Pancreas (tissue), 10 donors: Measurements from ENCODE around the gene PHYKPL. TPM values are rescaled to one million over a fixed set of nuclear protein-coding genes. Genes with fewer than 3 reads are reported as not detected.

Experiments
- ATAC-seq, 4 donors: fragments of 200-7000 bp; cut with Tn5 transposase; one replicate each; pipeline versions ENCODE4 v1.8.0 to v1.9.1; 2020; ENCODE audit warnings: mild to moderate bottlenecking in 4 of 4, moderate library complexity in 4 of 4
- DNase-seq, 6 donors: peaks; one replicate each; pipeline ENCODE4 v3.0.0-alpha.2; 2020
- FAIRE-seq: peaks from 2 replicates; lab custom pipeline; 2012; peaks lifted over from hg19 to GRCh38; lab: Jason Lieb, UNC
- H3K27ac ChIP-seq, 4 donors: fragments of 200-600 bp; sonication (generic); 1 replicate in 3 of 4; 2 replicates in 1 of 4; pipeline versions ENCODE4 v1.5.0 to v1.8.0; 2020
- H3K27me3 ChIP-seq, 4 donors: fragments of 200-600 bp; one replicate each; pipeline ENCODE4 v1.8.0; 2021
- H3K36me3 ChIP-seq, 3 donors: fragments of 200-600 bp; sonication (generic) in 1 of 3; one replicate each; pipeline versions ENCODE4 v1.5.0 to v1.8.0; 2020 to 2021
- H3K4me1 ChIP-seq, 3 donors: fragments of 200-600 bp; one replicate each; pipeline ENCODE4 v1.8.0; 2021
- H3K4me3 ChIP-seq, 4 donors: fragments of 200-600 bp; sonication (generic) in 2 of 4; one replicate each; pipeline versions ENCODE4 v1.5.0 to v1.8.0; 2020 to 2021
- H3K9me3 ChIP-seq, 4 donors: fragments of 200-600 bp; one replicate each; pipeline ENCODE4 v1.8.0; 2021
- CTCF ChIP-seq, 4 donors: fragments of 200-600 bp; sonication (generic) in 3 of 4; IDR thresholded peaks; one replicate each; pipeline versions ENCODE4 v1.5.0 to v1.8.0; 2021; ENCODE audit warnings: antibody characterized with exemption in 4 of 4
- WGBS, 2 donors: extraction: QIAGEN DNeasy Blood & Tissue Kit; methylation state at CpG; one replicate each; pipeline ENCODE4 v1.1.7; 2013; 5-methylcytosine and 5-hydroxymethylcytosine counted together
- intact Hi-C, 3 donors: fragments of 100-400 bp; cut with DNase I; formaldehyde crosslinking; loops; one replicate each; pipeline versions ENCODE4 v1.11.1 to v1.14.2; 2022
- polyA plus RNA-seq, 2 donors: library from polyadenylated mRNA; stranded (reverse); fragments of 200-250 nt; gene quantifications; one replicate each; pipeline ENCODE4 v1.2.3, GENCODE V29; 2013
- total RNA-seq, 6 donors: library from RNA; stranded (reverse); fragmentation: NEBNext Ultra II Directional in 4 of 6; extraction: Animal tissue kit (Norgen Biotek cat#: 25700) in 4 of 6; gene quantifications; one replicate each; pipeline versions ENCODE4 v1.2.1 to v1.2.4, GENCODE V29; 2021 to 2023
- donor health status: healthy with polysubstance abuse.
- donor health status: DM: no; HTN: no; CAD: no; lungs with moderate emphysema.
- donor health status: DM: no; HTN: no; CAD: no.
- donor health status: control.
- donor health status: control.
- donor health status: Bipolar disorder and iron deficiency.
- donor health status: DM: yes; HTN: yes; CAD: no.
- donor health status: DM: no; HTN: no; CAD: no.
- donor health status: DM: no; HTN: no; CAD: no.
- donor health status: DM: yes; HTN: yes; CAD: no.

Gene PHYKPL
- total and polyA plus RNA-seq, 8 donors = 29.3 to 83.5 (median 39.2) TPM

GRCh38 chr5:178221282-178221681 is 11.3 kb downstream of the PHYKPL start:
- ATAC-seq (no peak), DNase-seq (no peak), FAIRE-seq (no peak)
- H3K4me3 ChIP-seq = no peak overlapping the region
- no peaks in the 10 kb centered on the region for H3K4me1 ChIP-seq
- no peaks in the 10 kb centered on the region for H3K9me3 ChIP-seq
- peaks cover 0 to 5% (median 0%) of the 10 kb centered on the region in 3 donors for H3K36me3 ChIP-seq
- no peak for TF ChIP-seq CTCF (IDR thresholded peaks at IDR 0.05)
- WGBS, 2 donors = 80 to 84% methylated on average over 3 of the region's 3 CpGs
- intact Hi-C loops = no loop called here
- H3K27ac ChIP-seq = no peak overlapping the region
- no peaks in the 10 kb centered on the region for H3K27me3 ChIP-seq

GRCh38 chr5:178218827-178219226 is 13.8 kb downstream of the PHYKPL start:
- Histone ChIP-seq H3K36me3 (peaks cover 0 to 20% (median 7%) of the 10 kb centered on the region in 3 donors), H3K27ac (no peak overlapping the region), H3K4me1 (no peaks in the 10 kb centered on the region), H3K9me3 (no peaks in the 10 kb centered on the region), H3K27me3 (no peaks in the 10 kb centered on the region), H3K4me3 (no peak overlapping the region)
- FAIRE-seq (no peak), ATAC-seq (no peak), DNase-seq (no peak)
- 82% methylated on average over 3 of the region's 3 CpGs for WGBS, 2 donors
- intact Hi-C loops = no loop called here
- TF ChIP-seq CTCF (IDR thresholded peaks at IDR 0.05) = no peak

GRCh38 chr5:178218237-178218776 is 14.3 kb downstream of the PHYKPL start:
- no peak for TF ChIP-seq CTCF (IDR thresholded peaks at IDR 0.05)
- Histone ChIP-seq H3K4me1 (no peaks in the 10 kb centered on the region), H3K36me3 (peaks cover 0 to 21% (median 7%) of the 10 kb centered on the region in 3 donors), H3K27me3 (no peaks in the 10 kb centered on the region), H3K4me3 (no peak overlapping the region), H3K9me3 (no peaks in the 10 kb centered on the region), H3K27ac (no peak overlapping the region)
- no peak for ATAC-seq
- 71 to 75% methylated on average over 5 of the region's 5 CpGs for WGBS, 2 donors
- FAIRE-seq = no peak
- intact Hi-C loops = no loop called here
- DNase-seq = no peak

GRCh38 chr5:178216779-178217178 is 15.8 kb downstream of the PHYKPL start:
- no peak for DNase-seq
- Histone ChIP-seq H3K4me1 (no peaks in the 10 kb centered on the region), H3K27ac (no peak overlapping the region), H3K9me3 (no peaks in the 10 kb centered on the region), H3K4me3 (no peak overlapping the region), H3K36me3 (peaks cover 0 to 34% (median 18%) of the 10 kb centered on the region in 3 donors), H3K27me3 (no peaks in the 10 kb centered on the region)
- no peak for TF ChIP-seq CTCF (IDR thresholded peaks at IDR 0.05)
- no peak for ATAC-seq
- no peak for FAIRE-seq
- WGBS, 2 donors = 91 to 96% methylated on average over 3 of the region's 3 CpGs
- intact Hi-C loops = no loop called here

- Histone ChIP-seq H3K27ac (no peak overlapping the region), H3K4me1 (no peaks in the 10 kb centered on the region), H3K36me3 (peaks cover 0 to 41% (median 24%) of the 10 kb centered on the region in 3 donors), H3K9me3 (no peaks in the 10 kb centered on the region), H3K27me3 (no peaks in the 10 kb centered on the region), H3K4me3 (no peak overlapping the region)
- 93 to 95% methylated on average over 5 of the region's 5 CpGs for WGBS, 2 donors
- ATAC-seq (no peak), DNase-seq (no peak), FAIRE-seq (no peak)
- TF ChIP-seq CTCF (IDR thresholded peaks at IDR 0.05) = no peak
- intact Hi-C loops = no loop called here
Measured at GRCh38 chr5:178216088-178216534, 16.5 kb downstream of the PHYKPL start.
